ENCODE data around the gene DCLK2. TPM values are rescaled to one million over a fixed set of nuclear protein-coding genes. Genes with fewer than 3 reads are reported as not detected.

DCLK2 gene
- total RNA-seq, 3 donors from 2014 or later (not counting 1 experiment from before 2014, with no cell fraction given) = 0.31 TPM; not detected in 2

GRCh38 chr4:150136036-150136435 lies 57.8 kb downstream of the DCLK2 start:
- Histone ChIP-seq H3K27me3 (ENCODE audit: control insufficient read depth, insufficient read depth, low read length) (no peaks in the 10 kb centered on the region), H3K9me3 (ENCODE audit: control insufficient read depth, insufficient read depth, low read length) (no peaks in the 10 kb centered on the region), H3K4me1 (ENCODE audit: control insufficient read depth, insufficient read depth, low read length) (no peaks in the 10 kb centered on the region), H3K27ac (ENCODE audit: low read length) (no peak overlapping the region), H3K36me3 (ENCODE audit: control insufficient read depth, insufficient read depth, low read length) (no peaks in the 10 kb centered on the region), H3K4me3 (ENCODE audit: low read length) (no peak overlapping the region)
- DNase-seq (no peak), ATAC-seq (no peak)
- 65% methylated on average over 3 of the region's 3 CpGs for WGBS (ENCODE audit: insufficient coverage)
- peaks cover 4 to 8% of the 10 kb centered on the region in 2 donors for H3K27me3 Mint-ChIP-seq (ENCODE audit: low read depth in 2 of 2)
- TF ChIP-seq CTCF (IDR thresholded peaks at IDR 0.05) = no peak
- intact Hi-C loops (cut with micrococcal nuclease) = no loop called here
- H3K4me3 Mint-ChIP-seq = no peak overlapping the region
- H3K27ac Mint-ChIP-seq = no peak overlapping the region
- H3K4me1 Mint-ChIP-seq = peaks cover 0 to 4% of the 10 kb centered on the region in 2 donors
- H3K9me3 Mint-ChIP-seq = no peaks in the 10 kb centered on the region
- no peaks in the 10 kb centered on the region for H3K36me3 Mint-ChIP-seq

GRCh38 chr4:150136481-150136880 lies 58.2 kb downstream of the DCLK2 start:
- peaks cover 4 to 8% of the 10 kb centered on the region in 2 donors for H3K27me3 Mint-ChIP-seq (ENCODE audit: low read depth in 2 of 2)
- Histone ChIP-seq H3K36me3 (ENCODE audit: control insufficient read depth, insufficient read depth, low read length) (no peaks in the 10 kb centered on the region), H3K27me3 (ENCODE audit: control insufficient read depth, insufficient read depth, low read length) (no peaks in the 10 kb centered on the region), H3K9me3 (ENCODE audit: control insufficient read depth, insufficient read depth, low read length) (no peaks in the 10 kb centered on the region), H3K27ac (ENCODE audit: low read length) (no peak overlapping the region), H3K4me3 (ENCODE audit: low read length) (no peak overlapping the region), H3K4me1 (ENCODE audit: control insufficient read depth, insufficient read depth, low read length) (no peaks in the 10 kb centered on the region)
- H3K27ac Mint-ChIP-seq = no peak overlapping the region
- H3K36me3 Mint-ChIP-seq = no peaks in the 10 kb centered on the region
- ATAC-seq (no peak), DNase-seq (no peak)
- peaks cover 0 to 4% of the 10 kb centered on the region in 2 donors for H3K4me1 Mint-ChIP-seq
- H3K9me3 Mint-ChIP-seq = no peaks in the 10 kb centered on the region
- no peak for TF ChIP-seq CTCF (IDR thresholded peaks at IDR 0.05)
- no peak overlapping the region for H3K4me3 Mint-ChIP-seq
- intact Hi-C loops (cut with micrococcal nuclease) = no loop called here

GRCh38 chr4:150139297-150139865 lies 61.1 kb downstream of the DCLK2 start:
- 57% methylated on average over 4 of the region's 4 CpGs for WGBS (ENCODE audit: insufficient coverage)
- Mint-ChIP-seq H3K4me1 (peaks cover 0 to 4% of the 10 kb centered on the region in 2 donors), H3K4me3 (no peak overlapping the region), H3K27ac (no peak overlapping the region), H3K36me3 (no peaks in the 10 kb centered on the region), H3K9me3 (no peaks in the 10 kb centered on the region), H3K27me3 (ENCODE audit: low read depth in 2 of 2) (peaks cover 4 to 8% of the 10 kb centered on the region in 2 donors)
- no peaks in the 10 kb centered on the region for H3K36me3 ChIP-seq (ENCODE audit: control insufficient read depth, insufficient read depth, low read length)
- no peak overlapping the region for H3K27ac ChIP-seq (ENCODE audit: low read length)
- H3K27me3 ChIP-seq (ENCODE audit: control insufficient read depth, insufficient read depth, low read length) = no peaks in the 10 kb centered on the region
- no peak for DNase-seq
- intact Hi-C loops (cut with micrococcal nuclease) = no loop called here
- no peak overlapping the region for H3K4me3 ChIP-seq (ENCODE audit: low read length)
- no peaks in the 10 kb centered on the region for H3K9me3 ChIP-seq (ENCODE audit: control insufficient read depth, insufficient read depth, low read length)
- no peaks in the 10 kb centered on the region for H3K4me1 ChIP-seq (ENCODE audit: control insufficient read depth, insufficient read depth, low read length)
- ATAC-seq = no peak
- TF ChIP-seq CTCF (IDR thresholded peaks at IDR 0.05) = no peak

- 70% methylated on average over 2 of the region's 5 CpGs for WGBS (ENCODE audit: insufficient coverage)
- no peaks in the 10 kb centered on the region for H3K9me3 ChIP-seq (ENCODE audit: control insufficient read depth, insufficient read depth, low read length)
- no peak for ATAC-seq
- no peak overlapping the region for H3K4me3 ChIP-seq (ENCODE audit: low read length)
- H3K4me1 ChIP-seq (ENCODE audit: control insufficient read depth, insufficient read depth, low read length) = no peaks in the 10 kb centered on the region
- no peaks in the 10 kb centered on the region for H3K36me3 Mint-ChIP-seq
- intact Hi-C loops (cut with micrococcal nuclease) = no loop called here
- TF ChIP-seq CTCF (IDR thresholded peaks at IDR 0.05) = no peak
- H3K9me3 Mint-ChIP-seq = no peaks in the 10 kb centered on the region
- H3K27ac ChIP-seq (ENCODE audit: low read length) = no peak overlapping the region
- H3K4me3 Mint-ChIP-seq = no peak overlapping the region
- no peaks in the 10 kb centered on the region for H3K36me3 ChIP-seq (ENCODE audit: control insufficient read depth, insufficient read depth, low read length)
- no peak for DNase-seq
- H3K27ac Mint-ChIP-seq = no peak overlapping the region
- peaks cover 0 to 1% of the 10 kb centered on the region in 2 donors for H3K27me3 Mint-ChIP-seq (ENCODE audit: low read depth in 2 of 2)
- H3K4me1 Mint-ChIP-seq = peaks cover 0 to 2% of the 10 kb centered on the region in 2 donors
- H3K27me3 ChIP-seq (ENCODE audit: control insufficient read depth, insufficient read depth, low read length) = no peaks in the 10 kb centered on the region
Observed at GRCh38 chr4:150140774-150141400, 62.6 kb downstream of the DCLK2 start.
